Measurements from ENCODE around the gene HOXB2.

HOXB2 gene

GRCh38 chr17:48590607-48591161 lies 45.8 kb upstream of the HOXB2 start:
- DNase-seq (ENCODE audit: low read depth), result no peak
- no peak overlapping the region for H3K4me3 ChIP-seq (ENCODE audit: control insufficient read depth, low read depth, low read length)
- no peak for TF ChIP-seq CTCF (IDR thresholded peaks at IDR 0.05; ENCODE audit: control insufficient read depth, insufficient read depth, low read depth, low read length, missing control alignments)

DNA sequence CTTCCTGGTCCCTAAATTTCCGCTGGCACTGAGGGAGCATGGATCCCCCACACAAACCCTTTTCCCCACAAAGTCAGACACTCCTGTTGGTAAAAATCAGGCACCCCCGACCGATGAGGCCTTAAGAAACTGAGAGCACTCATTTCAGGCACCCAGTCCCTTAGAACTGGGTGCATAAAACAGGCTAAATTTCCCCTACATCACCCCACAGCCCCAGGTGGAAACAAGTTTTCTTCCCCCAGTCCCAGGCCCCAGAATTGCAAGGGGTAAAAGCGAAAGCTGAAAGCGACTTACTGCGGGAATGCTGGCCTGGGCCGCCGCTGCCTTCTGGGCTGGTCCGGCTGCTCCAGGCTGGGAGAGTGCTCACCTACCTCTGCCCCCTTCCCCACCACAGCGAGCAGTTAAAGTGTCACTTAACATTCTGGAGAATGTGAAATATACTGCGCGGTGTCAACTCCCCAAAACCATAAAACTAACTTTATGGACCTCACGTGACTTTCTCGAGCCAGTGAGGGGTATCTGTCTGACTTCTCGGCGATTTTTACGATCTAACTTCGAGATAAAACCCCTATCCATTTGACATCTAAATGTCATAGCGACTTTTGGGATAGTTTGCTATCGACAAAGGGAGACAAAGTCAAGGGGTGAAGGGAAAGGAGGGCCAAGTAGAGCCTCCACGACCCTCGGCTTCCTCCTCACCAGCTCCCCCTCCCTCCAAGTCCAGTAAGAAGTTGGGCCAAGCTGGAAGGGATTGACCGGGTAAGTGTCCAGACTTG lies 45.1 kb upstream of the HOXB2 start, which contains the start of gene HOXB3:
Gene HOXB3 (minus strand): TSS at position 411 of the 776 bp plus-strand sequence. CDS start 37,767 bp downstream, outside the sequence.
- TF ChIP-seq CTCF (IDR thresholded peaks at IDR 0.05; ENCODE audit: control insufficient read depth, insufficient read depth, low read depth, low read length, missing control alignments), result no peak
- no peak within 1 kb of the TSS for H3K4me3 ChIP-seq (ENCODE audit: control insufficient read depth, low read depth, low read length)
- DNase-seq (ENCODE audit: low read depth), result no peak

DNA sequence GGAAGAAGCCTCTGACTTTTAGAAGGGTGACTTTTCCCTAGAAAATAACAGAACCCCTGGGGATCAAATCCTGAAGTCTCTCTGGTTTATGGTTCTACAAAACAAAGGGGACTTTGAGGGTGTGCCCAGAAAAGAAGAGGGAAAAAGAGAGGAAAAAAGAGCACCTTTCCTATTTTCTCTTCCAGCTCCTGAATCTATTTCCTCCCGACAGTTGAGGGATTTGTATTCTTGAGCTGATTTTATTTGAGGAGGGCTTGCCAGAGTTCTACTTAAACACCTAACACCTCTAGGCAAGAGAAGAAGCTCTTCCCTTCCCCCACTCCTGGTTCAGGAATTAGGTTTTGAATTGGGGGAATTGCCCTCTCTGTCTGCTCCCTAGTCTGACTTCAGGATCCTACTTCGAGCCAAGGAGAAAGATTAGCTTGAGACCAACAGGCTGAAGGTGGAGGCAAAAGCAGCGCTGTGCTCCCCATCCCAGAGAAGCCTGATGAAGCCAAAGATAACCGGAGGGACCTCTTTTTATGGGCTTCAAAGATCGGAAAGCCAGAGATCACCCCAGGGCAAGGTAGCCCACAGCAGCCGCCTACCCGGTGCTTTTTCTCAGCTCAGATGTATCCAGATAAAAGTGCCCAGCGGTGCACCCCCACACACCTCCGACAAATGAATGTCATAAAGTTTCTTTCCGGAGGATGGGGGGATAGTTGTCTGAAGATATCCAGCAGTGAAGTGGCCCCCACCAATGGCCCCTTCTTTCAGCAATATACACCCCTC lies 44.3 kb upstream of the HOXB2 start:
- no peak for TF ChIP-seq CTCF (IDR thresholded peaks at IDR 0.05; ENCODE audit: control insufficient read depth, insufficient read depth, low read depth, low read length, missing control alignments)
- DNase-seq (ENCODE audit: low read depth), result no peak
- H3K4me3 ChIP-seq (ENCODE audit: control insufficient read depth, low read depth, low read length), result no peak overlapping the region

DNA sequence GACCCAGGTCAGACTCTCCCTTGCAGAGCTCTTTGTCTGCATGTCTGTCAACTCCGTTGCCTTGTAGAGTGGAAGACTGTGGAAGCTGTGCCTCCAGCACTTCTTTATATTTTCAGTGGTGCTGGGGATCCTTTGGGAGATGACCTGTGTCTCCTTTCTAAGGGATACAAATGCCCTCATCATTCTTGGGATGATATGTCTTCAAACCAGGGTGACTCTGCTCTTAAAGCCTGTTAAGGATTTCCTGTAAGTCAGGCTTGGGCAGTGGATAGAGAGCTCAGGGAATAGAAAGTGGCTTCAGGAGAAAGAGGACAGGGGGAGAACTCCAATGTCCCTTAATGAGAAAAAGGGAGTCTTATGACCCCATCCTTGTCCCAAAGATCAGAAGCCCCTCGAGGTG lies 43.6 kb upstream of the HOXB2 start:
- DNase-seq (ENCODE audit: low read depth), result no peak
- no peak for TF ChIP-seq CTCF (IDR thresholded peaks at IDR 0.05; ENCODE audit: control insufficient read depth, insufficient read depth, low read depth, low read length, missing control alignments)
- no peak overlapping the region for H3K4me3 ChIP-seq (ENCODE audit: control insufficient read depth, low read depth, low read length)

DNA sequence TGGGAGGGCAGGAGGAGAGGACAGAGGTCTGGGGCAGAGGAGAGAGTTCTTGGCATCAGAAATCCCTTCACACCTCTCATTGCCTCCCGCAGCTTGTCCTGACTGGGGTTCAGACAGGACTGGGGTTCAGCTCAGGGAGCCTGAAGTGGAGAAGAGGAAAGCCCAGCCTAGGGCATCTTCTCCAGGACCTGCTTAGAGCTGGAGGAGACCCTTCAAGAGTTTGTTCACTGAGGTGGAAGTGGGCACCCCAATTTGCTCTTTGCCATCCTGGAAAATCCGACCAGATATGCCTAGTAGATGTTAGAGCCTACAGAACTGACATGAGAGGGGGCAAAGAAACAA lies 43.1 kb upstream of the HOXB2 start:
- no peak for DNase-seq (ENCODE audit: low read depth)
- no peak for TF ChIP-seq CTCF (IDR thresholded peaks at IDR 0.05; ENCODE audit: control insufficient read depth, insufficient read depth, low read depth, low read length, missing control alignments)
- no peak overlapping the region for H3K4me3 ChIP-seq (ENCODE audit: control insufficient read depth, low read depth, low read length)

- TF ChIP-seq CTCF (IDR thresholded peaks at IDR 0.05; ENCODE audit: control insufficient read depth, insufficient read depth, low read depth, low read length, missing control alignments), result no peak
- no peak for DNase-seq (ENCODE audit: low read depth)
- no peak overlapping the region for H3K4me3 ChIP-seq (ENCODE audit: control insufficient read depth, low read depth, low read length)
Observed at GRCh38 chr17:48587276-48588073, 42.6 kb upstream of the HOXB2 start.
